SK-N-SH treated with all-trans-retinoic acid at 6 μM for 48 hours (cell line): ENCODE data around the gene ARL15.

ENCODE experiments used
- ATAC-seq: fragments of 200-7000 bp; cut with Tn5 transposase; 3 replicates; pipeline ENCODE4 v1.9.1; 2020; ENCODE audit warnings: mild to moderate bottlenecking, moderate library complexity
- BACH2 ChIP-seq: fragments of 250-450 bp; sonication (Bioruptor Pico); IDR thresholded peaks from 2 replicates; pipeline ENCODE4 v1.9.0; 2021; ENCODE audit warnings: mild to moderate bottlenecking, borderline replicate concordance
- CREB5 ChIP-seq: fragments of 250-450 bp; sonication (Bioruptor Pico); IDR thresholded peaks from 2 replicates; pipeline ENCODE4 v1.5.1; 2020; ENCODE audit warnings: low read depth, mild to moderate bottlenecking, moderate library complexity
- CSDC2 ChIP-seq: fragments of 250-450 bp; sonication (Bioruptor Pico); IDR thresholded peaks from 2 replicates; pipeline ENCODE4 v1.5.0; 2020; ENCODE audit warnings: mild to moderate bottlenecking, moderate library complexity
- CSRNP3 ChIP-seq: fragments of 250-450 bp; sonication (Bioruptor Pico); IDR thresholded peaks from 2 replicates; pipeline ENCODE4 v1.5.1; 2021; ENCODE audit warnings: mild to moderate bottlenecking, moderate library complexity
- GLIS3 ChIP-seq: fragments of 250-450 bp; sonication (Bioruptor Pico); IDR thresholded peaks from 2 replicates; pipeline ENCODE4 v1.5.0; 2020; ENCODE audit warnings: mild to moderate bottlenecking, moderate library complexity
- ISL1 ChIP-seq: fragments of 250-450 bp; sonication (Bioruptor Pico); IDR thresholded peaks from 2 replicates; pipeline ENCODE4 v2.1.2; 2022; ENCODE audit warnings: mild to moderate bottlenecking, moderate library complexity
- OSR1 ChIP-seq: fragments of 250-450 bp; sonication (Bioruptor Pico); IDR thresholded peaks from 2 replicates; pipeline ENCODE4 v1.8.0; 2022; ENCODE audit warnings: moderate library complexity, mild to moderate bottlenecking, inconsistent platforms
- POU6F1 ChIP-seq: fragments of 250-450 bp; sonication (Bioruptor Pico); IDR thresholded peaks from 2 replicates; pipeline ENCODE4 v1.8.0; 2021; ENCODE audit warnings: low read depth, mild to moderate bottlenecking, moderate library complexity, borderline replicate concordance
- PPARA ChIP-seq: fragments of 250-450 bp; sonication (Bioruptor Pico); IDR thresholded peaks from 2 replicates; pipeline ENCODE4 v1.5.0; 2020; ENCODE audit warnings: mild to moderate bottlenecking, borderline replicate concordance
- SNAI2 ChIP-seq: fragments of 250-450 bp; sonication (Bioruptor Pico); IDR thresholded peaks from 2 replicates; pipeline ENCODE4 v1.5.0; 2020; ENCODE audit warnings: mild to moderate bottlenecking, moderate library complexity
- TCF4 ChIP-seq: fragments of 250-450 bp; sonication (Bioruptor Pico); IDR thresholded peaks from 2 replicates; pipeline ENCODE4 v1.8.0; 2021; ENCODE audit warnings: mild to moderate bottlenecking, moderate library complexity, borderline replicate concordance
- TOX ChIP-seq: fragments of 250-450 bp; sonication (Bioruptor Pico); IDR thresholded peaks from 2 replicates; pipeline ENCODE4 v1.8.0; 2021; ENCODE audit warnings: mild to moderate bottlenecking, moderate library complexity, borderline replicate concordance
- ZC3H10 ChIP-seq: fragments of 250-450 bp; sonication (Bioruptor Pico); IDR thresholded peaks from 2 replicates; pipeline ENCODE4 v1.5.1; 2021; ENCODE audit warnings: mild to moderate bottlenecking, moderate library complexity
- ZFP3 ChIP-seq: fragments of 250-450 bp; sonication (Bioruptor Pico); IDR thresholded peaks from 2 replicates; pipeline ENCODE4 v1.5.0; 2020; ENCODE audit warnings: mild to moderate bottlenecking, moderate library complexity
- ZFP30 ChIP-seq: fragments of 450-650 bp; formaldehyde crosslinking; IDR thresholded peaks from 2 replicates; pipeline ENCODE4 v1.5.0; 2022; ENCODE audit warnings: mild to moderate bottlenecking, moderate library complexity
- ZNF565 ChIP-seq: fragments of 450-650 bp; formaldehyde crosslinking; conservative IDR thresholded peaks from 2 replicates; pipeline ENCODE4 v1.5.0; 2020; ENCODE audit warnings: low read depth, mild to moderate bottlenecking, moderate library complexity
- ZNF70 ChIP-seq: fragments of 450-650 bp; formaldehyde crosslinking; IDR thresholded peaks from 2 replicates; pipeline ENCODE4 v1.5.0; 2020; ENCODE audit warnings: mild to moderate bottlenecking, moderate library complexity
- ZNF8 ChIP-seq: fragments of 450-650 bp; formaldehyde crosslinking; IDR thresholded peaks from 2 replicates; pipeline ENCODE4 v1.5.0; 2020; ENCODE audit warnings: mild to moderate bottlenecking, moderate library complexity
- TF ChIP-seq, protein P1 (sequence below): fragments of 250-450 bp; sonication (Bioruptor Pico); IDR thresholded peaks from 2 replicates; pipeline ENCODE4 v1.8.0; 2020; ENCODE audit warnings: mild to moderate bottlenecking, moderate library complexity, borderline replicate concordance
- TF ChIP-seq, protein P2 (sequence below): fragments of 250-450 bp; sonication (Bioruptor Pico); IDR thresholded peaks from 2 replicates; pipeline ENCODE4 v1.5.0; 2020; ENCODE audit warnings: mild to moderate bottlenecking, moderate library complexity

The ARL15 gene

GRCh38 chr5:53994148-53994547, 316.2 kb downstream of the ARL15 start:
- no peak for ATAC-seq
- TF ChIP-seq BACH2: no peak
- no peak for TF ChIP-seq ZFP3 (CRISPR knock-in tag)
- TF ChIP-seq, protein P1, sequence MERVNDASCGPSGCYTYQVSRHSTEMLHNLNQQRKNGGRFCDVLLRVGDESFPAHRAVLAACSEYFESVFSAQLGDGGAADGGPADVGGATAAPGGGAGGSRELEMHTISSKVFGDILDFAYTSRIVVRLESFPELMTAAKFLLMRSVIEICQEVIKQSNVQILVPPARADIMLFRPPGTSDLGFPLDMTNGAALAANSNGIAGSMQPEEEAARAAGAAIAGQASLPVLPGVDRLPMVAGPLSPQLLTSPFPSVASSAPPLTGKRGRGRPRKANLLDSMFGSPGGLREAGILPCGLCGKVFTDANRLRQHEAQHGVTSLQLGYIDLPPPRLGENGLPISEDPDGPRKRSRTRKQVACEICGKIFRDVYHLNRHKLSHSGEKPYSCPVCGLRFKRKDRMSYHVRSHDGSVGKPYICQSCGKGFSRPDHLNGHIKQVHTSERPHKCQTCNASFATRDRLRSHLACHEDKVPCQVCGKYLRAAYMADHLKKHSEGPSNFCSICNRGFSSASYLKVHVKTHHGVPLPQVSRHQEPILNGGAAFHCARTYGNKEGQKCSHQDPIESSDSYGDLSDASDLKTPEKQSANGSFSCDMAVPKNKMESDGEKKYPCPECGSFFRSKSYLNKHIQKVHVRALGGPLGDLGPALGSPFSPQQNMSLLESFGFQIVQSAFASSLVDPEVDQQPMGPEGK: no peak
- TF ChIP-seq ZFP30 (CRISPR knock-in tag): no peak
- TF ChIP-seq TOX (CRISPR knock-in tag): no peak
- TF ChIP-seq ISL1: 0 out of 2 replicates have a peak, but pooled peaks have one; percentile 10

GRCh38 chr5:53991942-53992341, 318.4 kb downstream of the ARL15 start:
- TF ChIP-seq ZFP30 (CRISPR knock-in tag): no peak
- no peak for TF ChIP-seq GLIS3
- no peak for TF ChIP-seq CREB5 (CRISPR knock-in tag)
- TF ChIP-seq, protein P2, sequence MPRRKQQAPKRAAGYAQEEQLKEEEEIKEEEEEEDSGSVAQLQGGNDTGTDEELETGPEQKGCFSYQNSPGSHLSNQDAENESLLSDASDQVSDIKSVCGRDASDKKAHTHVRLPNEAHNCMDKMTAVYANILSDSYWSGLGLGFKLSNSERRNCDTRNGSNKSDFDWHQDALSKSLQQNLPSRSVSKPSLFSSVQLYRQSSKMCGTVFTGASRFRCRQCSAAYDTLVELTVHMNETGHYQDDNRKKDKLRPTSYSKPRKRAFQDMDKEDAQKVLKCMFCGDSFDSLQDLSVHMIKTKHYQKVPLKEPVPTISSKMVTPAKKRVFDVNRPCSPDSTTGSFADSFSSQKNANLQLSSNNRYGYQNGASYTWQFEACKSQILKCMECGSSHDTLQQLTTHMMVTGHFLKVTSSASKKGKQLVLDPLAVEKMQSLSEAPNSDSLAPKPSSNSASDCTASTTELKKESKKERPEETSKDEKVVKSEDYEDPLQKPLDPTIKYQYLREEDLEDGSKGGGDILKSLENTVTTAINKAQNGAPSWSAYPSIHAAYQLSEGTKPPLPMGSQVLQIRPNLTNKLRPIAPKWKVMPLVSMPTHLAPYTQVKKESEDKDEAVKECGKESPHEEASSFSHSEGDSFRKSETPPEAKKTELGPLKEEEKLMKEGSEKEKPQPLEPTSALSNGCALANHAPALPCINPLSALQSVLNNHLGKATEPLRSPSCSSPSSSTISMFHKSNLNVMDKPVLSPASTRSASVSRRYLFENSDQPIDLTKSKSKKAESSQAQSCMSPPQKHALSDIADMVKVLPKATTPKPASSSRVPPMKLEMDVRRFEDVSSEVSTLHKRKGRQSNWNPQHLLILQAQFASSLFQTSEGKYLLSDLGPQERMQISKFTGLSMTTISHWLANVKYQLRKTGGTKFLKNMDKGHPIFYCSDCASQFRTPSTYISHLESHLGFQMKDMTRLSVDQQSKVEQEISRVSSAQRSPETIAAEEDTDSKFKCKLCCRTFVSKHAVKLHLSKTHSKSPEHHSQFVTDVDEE (CRISPR knock-in tag): no peak
- TF ChIP-seq PPARA (CRISPR knock-in tag): no peak
- no peak for TF ChIP-seq ISL1
- TF ChIP-seq CSRNP3: no peak
- TF ChIP-seq ZC3H10: no peak
- TF ChIP-seq SNAI2 (CRISPR knock-in tag): no peak
- ATAC-seq: 0 out of 3 replicates have a peak, but pooled peaks have one; percentile 49

DNA sequence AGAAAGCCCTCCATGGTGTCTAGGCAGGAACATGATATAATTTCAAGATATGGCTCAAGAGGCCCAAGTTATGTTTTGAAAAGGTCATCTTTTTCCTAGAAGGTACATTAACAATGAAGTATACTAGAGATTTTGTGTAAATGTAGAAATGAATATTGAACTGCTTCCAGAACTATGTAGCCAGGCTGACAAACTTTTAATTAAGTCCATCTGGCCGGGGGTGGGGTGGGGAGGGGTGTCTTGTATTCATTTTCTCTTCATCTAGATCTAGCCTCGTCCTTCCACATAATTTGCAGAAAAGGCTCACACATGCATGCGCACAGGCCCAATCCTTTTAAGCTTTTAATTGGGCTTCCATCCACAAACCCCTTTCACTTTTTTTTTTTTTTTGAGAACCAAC, 323.3 kb downstream of the ARL15 start:
- no peak for ATAC-seq
- TF ChIP-seq ZNF8 (no peak), ZFP30 (CRISPR knock-in tag) (no peak), CREB5 (CRISPR knock-in tag) (no peak), CSDC2 (CRISPR knock-in tag) (no peak), POU6F1 (CRISPR knock-in tag) (no peak), TCF4 (CRISPR knock-in tag) (no peak), CSRNP3 (no peak), BACH2 (no peak), ZNF565 (CRISPR knock-in tag) (no peak), ZNF70 (no peak), OSR1 (CRISPR knock-in tag) (no peak), ISL1 (no peak)
- TF ChIP-seq, protein P2 (CRISPR knock-in tag): no peak
- TF ChIP-seq, all 23 proteins: peak for 0
